K562 (cell line): ENCODE results near the gene DUS1L. TPM values are rescaled to one million over a fixed set of nuclear protein-coding genes. Genes with fewer than 3 reads are reported as not detected.

ENCODE experiments used
- ARID2 ChIP-seq: fragments of 450-650 bp; IDR thresholded peaks from 2 replicates; pipeline ENCODE4 v1.6.1; 2017; ENCODE audit warnings: antibody characterized with exemption, mild to moderate bottlenecking
- ATF1 ChIP-seq, 2 experiments: fragments of 450-650 bp in 1 of 2; IDR thresholded peaks; 2 replicates each; pipeline ENCODE4 v1.6.1; 2016; ENCODE audit warnings: missing compliant biosample characterization in 1 of 2, missing genetic modification characterization in 1 of 2
- ATF7 ChIP-seq: fragments of 450-650 bp; IDR thresholded peaks from 2 replicates; pipeline ENCODE4 v1.7.1; 2014; ENCODE audit warnings: mild to moderate bottlenecking, moderate library complexity
- CBX8 ChIP-seq: fragments of 200-600 bp; sonication (generic); IDR thresholded peaks from 2 replicates; pipeline ENCODE4 v1.6.1; 2012; ENCODE audit warnings: borderline replicate concordance, mixed run types, low read depth, mild to moderate bottlenecking, moderate library complexity, mixed read lengths, low read length, control low read depth, inconsistent platforms; ENCODE audit not compliant: poor library complexity, severe bottlenecking; ENCODE audit errors: extremely low read depth
- CREBBP ChIP-seq: IDR thresholded peaks from one replicate; pipeline ENCODE4 v1.6.1; 2012; ENCODE audit warnings: low read depth, mild to moderate bottlenecking, control low read depth, inconsistent platforms, low read length
- ERF ChIP-seq: fragments of 450-650 bp; formaldehyde crosslinking; IDR thresholded peaks from 2 replicates; pipeline ENCODE4 v1.4.0; 2020; ENCODE audit warnings: mild to moderate bottlenecking, mixed read lengths
- ETS2 ChIP-seq: IDR thresholded peaks from 2 replicates; pipeline ENCODE4 v1.6.1; 2016; ENCODE audit warnings: borderline replicate concordance, missing genetic modification characterization, mild to moderate bottlenecking, moderate library complexity, missing compliant biosample characterization; ENCODE audit not compliant: poor library complexity, severe bottlenecking
- HNRNPL ChIP-seq: fragments of 200-400 bp; formaldehyde crosslinking; IDR thresholded peaks from 2 replicates; pipeline ENCODE4 v1.6.1; 2017; ENCODE audit warnings: low read depth, mild to moderate bottlenecking, low read length
- KDM4B ChIP-seq, 2 experiments: fragments of 450-650 bp in 1 of 2; sonication (generic) in 1 of 2; IDR thresholded peaks; 2 replicates each; pipeline ENCODE4 v1.6.1; 2016 to 2017; ENCODE audit warnings: borderline replicate concordance in 2 of 2, antibody characterized with exemption in 1 of 2, low read depth in 1 of 2, mild to moderate bottlenecking in 1 of 2
- KLF13 ChIP-seq: fragments of 450-650 bp; IDR thresholded peaks from 2 replicates; pipeline ENCODE4 v1.6.1; 2016; ENCODE audit warnings: missing genetic modification characterization, low read depth, mild to moderate bottlenecking, missing compliant biosample characterization, moderate library complexity, borderline replicate concordance
- MAFF ChIP-seq: IDR thresholded peaks from 2 replicates; pipeline ENCODE4 v1.6.1; 2012; ENCODE audit warnings: low read length, improper control_type of control experiment
- MCM7 ChIP-seq, 2 experiments: fragments of 450-650 bp; IDR thresholded peaks; 2 replicates each; pipeline ENCODE4 v1.6.1; 2016 to 2018
- NBN ChIP-seq: fragments of 450-650 bp; IDR thresholded peaks from 2 replicates; pipeline ENCODE4 v1.6.1; 2016; ENCODE audit warnings: low read depth, mild to moderate bottlenecking
- NEUROD1 ChIP-seq: fragments of 150-350 bp; IDR thresholded peaks from 2 replicates; pipeline ENCODE4 v1.6.1; 2014; ENCODE audit warnings: borderline replicate concordance, low read length, low read depth; ENCODE audit not compliant: partially characterized antibody
- POLR2A ChIP-seq: fragments of 450-650 bp; conservative IDR thresholded peaks from 2 replicates; pipeline ENCODE4 v1.6.1; 2016
- POLR2AphosphoS2 ChIP-seq: IDR thresholded peaks from 2 replicates; pipeline ENCODE4 v1.6.1; 2012; ENCODE audit warnings: low read length, improper control_type of control experiment
- POLR2B ChIP-seq: fragments of 450-650 bp; IDR thresholded peaks from 2 replicates; pipeline ENCODE4 v1.6.1; 2018; ENCODE audit warnings: low read depth; ENCODE audit not compliant: partially characterized antibody
- SRSF3 ChIP-seq: fragments of 200-400 bp; formaldehyde crosslinking; IDR thresholded peaks from 2 replicates; pipeline ENCODE4 v1.6.1; 2016; ENCODE audit warnings: mild to moderate bottlenecking, low read length, moderate library complexity; ENCODE audit not compliant: insufficient read depth
- ZNF444 ChIP-seq: fragments of 250-450 bp; sonication (Bioruptor Pico); IDR thresholded peaks from 2 replicates; pipeline ENCODE4 v1.4.0; 2020; ENCODE audit warnings: mild to moderate bottlenecking, moderate library complexity
- ZNF518B ChIP-seq: fragments of 250-450 bp; sonication (Bioruptor Pico); IDR thresholded peaks from 2 replicates; pipeline ENCODE4 v1.5.0; 2021; ENCODE audit warnings: mild to moderate bottlenecking, moderate library complexity
- ZNF644 ChIP-seq: fragments of 200-800 bp; sonication (Bioruptor generic); IDR thresholded peaks from 2 replicates; pipeline ENCODE4 v1.6.1; 2016; ENCODE audit warnings: low read depth, missing genetic modification characterization, missing compliant biosample characterization
- polyA plus RNA-seq, 8 experiments: library from polyadenylated mRNA; depleted of rRNA in 4 of 8; stranded (reverse) in 5 of 8; unstranded in 3 of 8; fragments of >200 nt; fragmentation: Nextera tagmentation in 2 of 8; fragmentation: Illumina TruSeq in 1 of 8; extraction: Ambion mirVana in 2 of 8; extraction: Trizol in 1 of 8; gene quantifications; 2 replicates each; pipeline versions ENCODE4 v1.2.1 to v1.2.3, GENCODE V29; 2011 to 2014; ENCODE audit warnings: inconsistent platforms in 1 of 8, missing spikeins in 1 of 8
- total RNA-seq, 7 experiments: library from RNA; depleted of rRNA in 6 of 7; stranded (reverse); fragments of >200 nt in 6 of 7; fragmentation: Illumina TruSeq in 2 of 7; extraction: Trizol in 2 of 7; gene quantifications; 2 replicates each; pipeline versions ENCODE4 v1.2.1 to v1.2.3, GENCODE V29; 2011 to 2021; ENCODE audit warnings: low replicate concordance in 1 of 7

DUS1L gene
- total and polyA plus RNA-seq, 9 of the 15 experiments (the other 6 are each of a cell fraction or from before 2014, with no cell fraction given), result 7.8 to 210 (median 83.9) TPM

GRCh38 chr17:82056729-82057621 lies 8.6 kb downstream of the DUS1L start (continued):
- TF ChIP-seq ZNF518B (CRISPR knock-in tag) (no peak), CBX8 (no peak), MAFF (no peak), ARID2 (no peak), NBN (no peak), ERF (CRISPR knock-in tag) (no peak), CREBBP (no peak), POLR2B (peak; percentile 24), POLR2AphosphoS2 (peak; percentile 49; the same call in 1 of the 2 replicates), HNRNPL (0 out of 2 replicates have a peak, but pooled peaks have one; percentile 13), ATF7 (no peak), ATF1 (CRISPR knock-in tag; IDR thresholded peaks at IDR 0.05) (no peak), ATF1 (tag; IDR thresholded peaks at IDR 0.05) (no peak), SRSF3 (no peak), ZNF444 (CRISPR knock-in tag) (no peak), POLR2A (peak; percentile 55), KDM4B (IDR thresholded peaks at IDR 0.05; ENCODE audit: borderline replicate concordance in 2 of 2, low read depth in 1 of 2) (no peak), ETS2 (tag) (no peak), MCM7 (IDR thresholded peaks at IDR 0.05) (no peak), ZNF644 (no peak), KLF13 (tag) (no peak), NEUROD1 (no peak)
